UCSD-AML1 (cell line): ENCODE results near the gene BRCC3.
"Not testable (repeated sequence)": the region's sequence is repeated elsewhere in the genome, so short reads cannot be mapped to it uniquely, and the experiment has no call there.

Experiments
- DNase-seq: peaks from one replicate; lab custom pipeline; 2025; ENCODE audit not compliant: unreplicated experiment; lab: John Stamatoyannopoulos, UW

BRCC3 gene

DNA sequence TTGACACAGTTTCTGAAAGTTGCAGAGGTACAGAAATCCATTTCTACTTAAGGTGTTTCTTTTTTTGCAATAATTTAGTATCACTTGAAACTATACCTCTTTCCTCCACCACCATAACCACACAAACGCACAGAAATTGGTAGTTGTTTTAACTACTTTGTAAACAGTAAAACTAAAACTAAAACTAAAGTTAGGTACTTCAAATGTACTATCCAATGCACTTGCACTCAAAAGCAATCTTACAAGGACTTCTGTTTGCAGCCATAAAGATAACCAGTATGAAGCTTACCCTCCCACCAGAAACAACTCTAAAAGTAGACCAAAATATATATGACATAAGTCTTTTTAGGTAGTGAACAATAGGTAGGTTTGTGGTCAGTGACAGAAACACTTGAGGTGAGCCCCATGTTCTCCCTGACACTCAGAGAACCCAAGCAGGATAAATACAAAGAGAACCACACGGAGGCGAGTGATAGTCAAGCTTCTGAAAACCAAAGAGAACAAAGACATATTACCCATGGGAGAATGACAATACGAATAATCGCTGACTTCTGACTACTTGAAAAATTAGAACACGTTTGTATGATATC is 72.7 kb downstream of the BRCC3 start:
- no peak for DNase-seq

DNA sequence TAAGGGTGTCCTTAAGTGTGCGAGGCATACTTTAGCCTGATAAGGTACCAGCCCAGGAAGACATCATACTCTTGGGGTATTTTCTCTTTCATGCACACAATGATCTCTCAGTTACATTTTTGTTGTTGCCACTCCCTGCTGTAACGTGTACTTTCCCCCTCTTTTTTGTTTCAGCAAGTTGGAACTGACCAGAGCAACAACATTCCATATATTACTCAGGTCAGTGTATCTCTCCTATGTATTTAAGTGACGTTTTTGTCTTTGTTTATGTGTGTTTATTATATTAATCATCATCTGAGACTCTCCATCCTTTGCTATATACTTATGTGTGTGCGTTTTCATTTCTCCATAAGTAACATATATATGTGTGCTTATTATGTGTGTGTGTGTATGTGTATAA is 73.6 kb downstream of the BRCC3 start:
- DNase-seq = no peak

DNA sequence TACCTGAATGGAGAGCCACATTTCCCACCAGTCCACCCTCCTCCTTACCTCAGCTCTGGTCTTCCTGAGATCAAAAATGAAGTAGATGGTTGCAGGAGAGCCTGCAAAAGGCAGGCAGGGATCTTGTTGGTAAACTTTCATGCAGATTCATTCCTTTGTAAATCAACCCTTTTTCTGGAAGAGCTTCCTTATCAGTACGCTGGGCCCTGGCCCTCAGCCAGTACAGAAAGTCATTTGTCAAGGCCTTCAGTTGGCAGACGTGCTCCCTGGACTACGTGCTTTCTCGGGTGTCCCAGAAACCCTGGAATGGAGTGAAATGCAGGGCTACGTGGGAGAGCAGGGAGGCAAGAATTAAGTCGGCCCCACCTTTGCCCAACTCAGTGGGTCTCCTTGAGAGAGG is 76.3 kb downstream of the BRCC3 start:
- not testable (repeated sequence) for DNase-seq

DNA sequence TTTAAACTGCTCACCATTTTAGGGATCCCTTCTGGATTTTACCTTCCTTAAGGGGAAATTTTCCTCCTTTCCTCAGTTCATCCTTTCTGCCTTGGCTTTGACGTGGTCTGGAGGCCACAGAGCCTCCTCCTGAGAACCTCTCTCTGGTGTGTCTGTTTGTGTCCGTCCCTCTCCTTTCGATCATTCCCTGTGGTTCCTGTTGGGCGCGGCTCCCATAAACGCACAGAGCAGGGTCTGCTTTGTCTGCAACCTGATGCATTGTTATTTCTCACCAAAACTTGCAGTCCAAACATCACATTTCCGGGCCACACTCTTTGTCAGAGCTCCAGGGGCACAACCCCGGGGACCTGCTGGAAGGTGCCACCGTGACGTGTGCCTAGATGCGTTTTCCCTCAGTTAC is 76.9 kb downstream of the BRCC3 start:
- not testable (repeated sequence) for DNase-seq

DNA sequence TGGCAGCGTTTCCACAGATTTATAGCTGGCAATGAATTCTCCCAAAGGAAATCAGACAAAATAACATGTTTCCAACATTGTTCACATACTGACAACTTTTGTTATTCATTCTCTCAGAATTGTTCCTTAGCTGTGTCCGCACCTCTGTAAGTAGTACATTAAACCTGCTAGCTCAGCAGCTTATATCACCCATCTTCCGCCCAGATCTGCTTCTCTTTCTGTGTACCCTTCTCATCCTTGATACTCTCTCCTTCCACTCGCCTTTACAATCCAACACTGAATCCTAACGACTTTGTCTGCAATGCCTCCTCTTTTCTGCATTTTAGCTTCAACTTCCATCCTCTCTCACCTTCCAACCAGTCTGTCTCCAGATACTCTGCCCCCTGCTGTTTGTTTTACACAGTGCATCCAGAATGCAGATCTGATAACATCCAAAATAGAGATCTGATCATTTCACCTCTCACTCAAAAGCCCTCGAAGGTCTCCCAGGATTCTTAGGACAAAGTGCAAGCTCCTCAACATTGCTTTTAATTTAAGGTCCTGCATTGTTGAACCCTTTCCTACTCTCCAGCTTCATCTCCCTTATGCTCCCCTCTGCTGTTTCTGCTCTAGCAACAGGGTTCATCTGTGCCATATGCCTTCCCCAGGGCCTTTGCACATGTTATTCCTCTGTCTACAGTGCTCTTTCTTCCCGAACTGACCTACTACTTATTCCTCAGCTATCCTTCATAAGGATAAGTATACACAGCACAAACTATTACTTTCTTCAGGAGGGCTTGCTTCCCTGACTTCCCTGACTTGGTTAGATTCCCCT is 77.6 kb downstream of the BRCC3 start:
- no peak for DNase-seq

DNA sequence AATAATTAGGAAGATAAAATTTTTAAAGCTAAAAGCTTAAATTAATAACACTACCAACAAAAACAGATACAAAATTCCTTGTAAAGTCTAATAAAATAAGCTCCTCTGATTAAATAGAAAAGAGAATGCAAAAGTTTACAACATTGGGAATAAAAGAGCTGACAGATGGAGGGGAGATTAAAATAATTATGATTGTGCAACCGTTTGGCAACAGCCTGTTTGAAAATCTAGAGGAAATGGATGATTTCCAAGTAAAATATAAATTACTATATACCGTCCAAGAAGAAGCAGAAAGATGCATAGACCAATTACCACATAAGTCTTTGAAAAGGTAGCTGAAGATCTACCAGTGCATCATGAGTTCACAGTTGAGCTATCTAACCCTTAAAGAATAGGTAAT is 98.6 kb downstream of the BRCC3 start:
- DNase-seq = no peak
